Measurements from ENCODE around the gene TPST1. TPM values are rescaled to one million over a fixed set of nuclear protein-coding genes. Genes with fewer than 3 reads are reported as not detected.

Gene TPST1
- total RNA-seq, 1 donor from 2014 or later = 1.8 TPM

GRCh38 chr7:66258409-66258808 lies 53.3 kb downstream of the TPST1 start:
- intact Hi-C loops (cut with micrococcal nuclease) = no loop called here
- H3K4me1 Mint-ChIP-seq (ENCODE audit: low read depth) = no peaks in the 10 kb centered on the region
- no peak for DNase-seq (ENCODE audit: low spot score)
- H3K27ac Mint-ChIP-seq = no peak overlapping the region
- no peaks in the 10 kb centered on the region for H3K36me3 Mint-ChIP-seq (ENCODE audit: low read depth)
- no peak overlapping the region for H3K4me3 Mint-ChIP-seq
- peaks cover 3% of the 10 kb centered on the region for H3K27me3 Mint-ChIP-seq (ENCODE audit: insufficient read depth)
- peaks cover 1% of the 10 kb centered on the region for H3K9me3 Mint-ChIP-seq

DNA sequence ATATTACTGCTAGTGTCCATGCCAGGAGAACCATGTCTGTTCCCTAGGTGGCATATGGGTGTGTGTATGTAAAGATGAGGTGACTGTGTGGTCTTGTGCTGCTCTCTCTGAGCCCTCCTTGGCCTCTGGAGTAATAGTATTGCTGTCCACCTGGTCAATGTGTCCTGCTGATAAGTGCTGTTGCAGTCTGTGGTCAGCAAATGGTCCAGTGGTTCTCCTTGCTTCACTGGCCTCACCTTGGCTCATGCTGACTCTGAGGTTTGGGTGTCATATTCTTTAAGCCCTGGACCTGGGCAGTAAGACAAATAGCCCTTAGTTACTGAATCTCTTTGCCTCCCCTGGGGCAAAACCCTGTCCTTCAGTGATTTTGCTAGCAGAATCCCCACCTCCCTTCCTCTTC lies 56.8 kb downstream of the TPST1 start:
- no peak for DNase-seq (ENCODE audit: low spot score)
- no peak overlapping the region for H3K27ac Mint-ChIP-seq
- H3K27me3 Mint-ChIP-seq (ENCODE audit: insufficient read depth) = no peaks in the 10 kb centered on the region
- no peaks in the 10 kb centered on the region for H3K4me1 Mint-ChIP-seq (ENCODE audit: low read depth)
- peaks cover 31% of the 10 kb centered on the region for H3K9me3 Mint-ChIP-seq
- H3K36me3 Mint-ChIP-seq (ENCODE audit: low read depth) = no peaks in the 10 kb centered on the region
- intact Hi-C loops (cut with micrococcal nuclease) = no loop called here
- H3K4me3 Mint-ChIP-seq = no peak overlapping the region

DNA sequence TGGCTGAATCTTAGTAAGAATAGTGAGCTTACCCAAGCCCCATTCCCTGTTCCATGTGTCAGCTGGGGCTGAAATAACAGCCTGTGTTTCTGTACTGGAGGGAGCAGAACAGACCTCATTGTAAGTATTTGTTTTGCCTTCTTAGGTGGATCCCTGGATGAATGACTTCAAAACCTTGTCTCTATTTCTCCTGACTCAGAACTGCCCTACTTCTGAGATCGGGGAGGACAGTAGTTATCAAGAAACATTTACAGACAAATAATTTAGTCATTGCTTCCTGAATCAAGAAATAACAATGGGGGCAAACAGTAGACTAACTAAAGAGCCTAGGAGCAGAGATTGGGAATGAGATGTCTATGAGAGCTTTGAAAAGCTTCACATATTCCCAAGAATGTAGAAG lies 58.8 kb downstream of the TPST1 start:
- Mint-ChIP-seq H3K27ac (no peak overlapping the region), H3K27me3 (ENCODE audit: insufficient read depth) (peaks cover 2% of the 10 kb centered on the region), H3K4me1 (ENCODE audit: low read depth) (no peaks in the 10 kb centered on the region), H3K36me3 (ENCODE audit: low read depth) (no peaks in the 10 kb centered on the region), H3K9me3 (peaks cover 35% of the 10 kb centered on the region), H3K4me3 (no peak overlapping the region)
- no peak for DNase-seq (ENCODE audit: low spot score)
- intact Hi-C loops (cut with micrococcal nuclease) = no loop called here

DNA sequence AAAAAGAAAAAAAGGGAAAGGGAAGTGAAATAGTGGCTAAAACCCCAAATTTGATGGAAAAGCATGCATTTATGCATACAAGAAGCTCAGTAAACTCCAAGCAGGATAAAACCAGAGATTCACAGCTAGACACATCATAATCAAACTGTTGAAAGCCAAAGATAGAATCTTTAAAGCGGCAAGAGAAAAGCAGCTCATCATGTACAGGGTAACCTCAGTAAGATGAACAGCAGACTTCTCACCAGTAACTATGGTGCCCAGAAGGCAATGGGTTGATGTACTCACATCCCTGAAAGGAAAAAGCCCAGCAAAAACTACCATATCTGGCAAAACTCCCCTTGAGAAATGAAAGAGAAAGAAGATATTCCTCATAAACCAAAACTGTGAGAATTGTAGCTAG lies 60.4 kb downstream of the TPST1 start:
- H3K27me3 Mint-ChIP-seq (ENCODE audit: insufficient read depth) = peaks cover 5% of the 10 kb centered on the region

DNA sequence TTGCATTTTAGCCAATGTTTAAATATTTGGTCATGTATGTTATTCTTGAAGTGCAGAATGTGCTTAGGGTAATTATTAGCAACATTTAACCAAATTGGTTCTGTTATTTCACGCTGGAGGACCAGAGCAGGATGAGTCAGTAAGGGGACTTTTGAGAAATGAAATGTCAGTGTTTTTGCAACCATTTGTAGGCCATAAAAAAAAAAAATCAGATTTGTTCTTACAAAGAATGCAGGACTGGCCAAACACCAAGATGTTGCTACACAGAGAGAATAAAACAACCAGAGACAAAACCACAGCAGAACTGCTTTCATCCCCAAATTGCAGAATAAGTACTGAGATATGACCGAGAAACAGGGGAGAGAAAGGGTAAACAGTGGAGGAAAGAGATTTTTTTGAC lies 62.1 kb downstream of the TPST1 start:
- intact Hi-C loops (cut with micrococcal nuclease) = no loop called here
- no peaks in the 10 kb centered on the region for H3K4me1 Mint-ChIP-seq (ENCODE audit: low read depth)
- peaks cover 5% of the 10 kb centered on the region for H3K27me3 Mint-ChIP-seq (ENCODE audit: insufficient read depth)
- H3K4me3 Mint-ChIP-seq = no peak overlapping the region
- no peak overlapping the region for H3K27ac Mint-ChIP-seq
- no peaks in the 10 kb centered on the region for H3K36me3 Mint-ChIP-seq (ENCODE audit: low read depth)
- H3K9me3 Mint-ChIP-seq = peaks cover 35% of the 10 kb centered on the region
- DNase-seq (ENCODE audit: low spot score) = no peak

More for the DNA sequence above, 60.4 kb downstream of the TPST1 start:
- DNase-seq (ENCODE audit: low spot score) = no peak
- H3K4me3 Mint-ChIP-seq = no peak overlapping the region
- no peaks in the 10 kb centered on the region for H3K4me1 Mint-ChIP-seq (ENCODE audit: low read depth)
- no peak overlapping the region for H3K27ac Mint-ChIP-seq
- H3K9me3 Mint-ChIP-seq = peaks cover 35% of the 10 kb centered on the region
- H3K36me3 Mint-ChIP-seq (ENCODE audit: low read depth) = no peaks in the 10 kb centered on the region
- intact Hi-C loops (cut with micrococcal nuclease) = no loop called here

DNA sequence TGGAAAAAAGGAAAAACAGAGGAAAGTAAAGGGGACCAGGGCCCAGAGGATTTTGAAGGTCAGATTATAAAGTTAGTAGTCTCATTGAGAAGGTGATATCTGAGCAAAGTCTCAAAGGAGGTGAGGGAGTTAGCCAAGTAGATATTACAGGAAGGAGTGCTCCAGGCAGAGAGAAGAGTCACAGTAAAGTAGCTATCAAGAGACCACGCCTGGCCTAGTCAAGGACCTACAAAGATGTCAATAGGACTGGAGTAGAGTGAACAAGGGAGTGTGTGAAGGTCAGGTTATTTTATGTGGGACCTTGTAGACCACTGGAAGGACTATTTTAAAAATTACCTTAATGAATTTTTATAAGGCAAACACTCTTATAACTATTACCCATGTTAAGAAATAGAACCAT lies 64.8 kb downstream of the TPST1 start:
- Mint-ChIP-seq H3K9me3 (peaks cover 24% of the 10 kb centered on the region), H3K27ac (no peak overlapping the region), H3K36me3 (ENCODE audit: low read depth) (no peaks in the 10 kb centered on the region), H3K27me3 (ENCODE audit: insufficient read depth) (peaks cover 5% of the 10 kb centered on the region), H3K4me3 (no peak overlapping the region), H3K4me1 (ENCODE audit: low read depth) (no peaks in the 10 kb centered on the region)
- intact Hi-C loops (cut with micrococcal nuclease) = no loop called here
- DNase-seq (ENCODE audit: low spot score) = no peak

GRCh38 chr7:66272321-66272720 lies 67.2 kb downstream of the TPST1 start:
- Mint-ChIP-seq H3K4me1 (ENCODE audit: low read depth) (no peaks in the 10 kb centered on the region), H3K27ac (no peak overlapping the region), H3K4me3 (no peak overlapping the region), H3K27me3 (ENCODE audit: insufficient read depth) (peaks cover 5% of the 10 kb centered on the region), H3K36me3 (ENCODE audit: low read depth) (no peaks in the 10 kb centered on the region), H3K9me3 (peaks cover under 1% of the 10 kb centered on the region)
- no peak for DNase-seq (ENCODE audit: low spot score)
- intact Hi-C loops (cut with micrococcal nuclease) = no loop called here

DNA sequence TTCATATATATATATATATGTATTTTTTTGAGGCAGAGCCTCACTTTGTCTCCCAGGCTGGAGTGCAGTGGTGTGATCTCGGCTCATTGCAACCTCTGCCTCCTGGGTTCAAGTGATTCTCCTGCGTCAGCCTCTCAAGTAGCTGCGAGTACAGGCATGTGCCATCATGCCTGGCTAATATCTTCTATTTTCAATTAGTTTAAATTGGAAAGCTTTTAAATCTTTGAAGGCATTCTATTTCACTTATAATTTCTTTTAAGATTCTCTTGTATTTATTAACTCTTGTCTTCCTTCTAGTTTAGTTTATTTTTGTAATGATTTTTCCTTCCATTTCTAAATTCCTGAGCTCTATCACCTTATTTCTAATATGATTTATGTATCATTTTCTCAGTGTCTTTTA lies 71.2 kb downstream of the TPST1 start:
- no peak for DNase-seq (ENCODE audit: low spot score)

DNA sequence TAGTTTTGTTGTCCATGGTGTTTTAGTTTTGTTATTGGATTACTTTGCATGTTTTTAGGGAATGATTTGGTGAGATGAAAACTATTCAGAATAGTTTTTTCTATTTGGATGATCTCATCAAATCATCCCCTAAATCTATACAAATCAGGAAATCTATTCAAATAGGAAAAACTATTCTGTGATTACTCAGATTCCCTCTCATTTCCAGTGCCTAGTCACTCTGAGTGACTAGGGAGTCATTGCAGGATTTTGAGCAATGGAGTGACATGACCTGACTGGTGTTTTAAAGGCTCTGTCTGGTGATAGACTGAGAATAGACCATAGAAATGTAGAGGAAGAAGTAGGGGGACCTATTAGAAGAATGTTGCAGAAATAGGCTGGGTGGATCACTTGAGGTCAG lies 72.4 kb downstream of the TPST1 start:
- H3K27ac Mint-ChIP-seq = no peak overlapping the region
- H3K4me1 Mint-ChIP-seq (ENCODE audit: low read depth) = no peaks in the 10 kb centered on the region
- DNase-seq (ENCODE audit: low spot score) = no peak
- H3K4me3 Mint-ChIP-seq = no peak overlapping the region
- H3K9me3 Mint-ChIP-seq = no peaks in the 10 kb centered on the region
- no peaks in the 10 kb centered on the region for H3K36me3 Mint-ChIP-seq (ENCODE audit: low read depth)
- H3K27me3 Mint-ChIP-seq (ENCODE audit: insufficient read depth) = no peaks in the 10 kb centered on the region
- intact Hi-C loops (cut with micrococcal nuclease) = no loop called here

More for the DNA sequence above, 71.2 kb downstream of the TPST1 start:
- Mint-ChIP-seq H3K4me3 (no peak overlapping the region), H3K27me3 (ENCODE audit: insufficient read depth) (no peaks in the 10 kb centered on the region), H3K9me3 (no peaks in the 10 kb centered on the region), H3K4me1 (ENCODE audit: low read depth) (no peaks in the 10 kb centered on the region), H3K27ac (no peak overlapping the region), H3K36me3 (ENCODE audit: low read depth) (no peaks in the 10 kb centered on the region)
- intact Hi-C loops (cut with micrococcal nuclease) = no loop called here

GRCh38 chr7:66279912-66280311 lies 74.8 kb downstream of the TPST1 start:
- intact Hi-C loops (cut with micrococcal nuclease) = no loop called here
- H3K4me3 Mint-ChIP-seq = no peak overlapping the region
- H3K27ac Mint-ChIP-seq = no peak overlapping the region
- DNase-seq (ENCODE audit: low spot score) = no peak
- no peaks in the 10 kb centered on the region for H3K9me3 Mint-ChIP-seq
- no peaks in the 10 kb centered on the region for H3K27me3 Mint-ChIP-seq (ENCODE audit: insufficient read depth)
- H3K4me1 Mint-ChIP-seq (ENCODE audit: low read depth) = no peaks in the 10 kb centered on the region
- no peaks in the 10 kb centered on the region for H3K36me3 Mint-ChIP-seq (ENCODE audit: low read depth)

DNA sequence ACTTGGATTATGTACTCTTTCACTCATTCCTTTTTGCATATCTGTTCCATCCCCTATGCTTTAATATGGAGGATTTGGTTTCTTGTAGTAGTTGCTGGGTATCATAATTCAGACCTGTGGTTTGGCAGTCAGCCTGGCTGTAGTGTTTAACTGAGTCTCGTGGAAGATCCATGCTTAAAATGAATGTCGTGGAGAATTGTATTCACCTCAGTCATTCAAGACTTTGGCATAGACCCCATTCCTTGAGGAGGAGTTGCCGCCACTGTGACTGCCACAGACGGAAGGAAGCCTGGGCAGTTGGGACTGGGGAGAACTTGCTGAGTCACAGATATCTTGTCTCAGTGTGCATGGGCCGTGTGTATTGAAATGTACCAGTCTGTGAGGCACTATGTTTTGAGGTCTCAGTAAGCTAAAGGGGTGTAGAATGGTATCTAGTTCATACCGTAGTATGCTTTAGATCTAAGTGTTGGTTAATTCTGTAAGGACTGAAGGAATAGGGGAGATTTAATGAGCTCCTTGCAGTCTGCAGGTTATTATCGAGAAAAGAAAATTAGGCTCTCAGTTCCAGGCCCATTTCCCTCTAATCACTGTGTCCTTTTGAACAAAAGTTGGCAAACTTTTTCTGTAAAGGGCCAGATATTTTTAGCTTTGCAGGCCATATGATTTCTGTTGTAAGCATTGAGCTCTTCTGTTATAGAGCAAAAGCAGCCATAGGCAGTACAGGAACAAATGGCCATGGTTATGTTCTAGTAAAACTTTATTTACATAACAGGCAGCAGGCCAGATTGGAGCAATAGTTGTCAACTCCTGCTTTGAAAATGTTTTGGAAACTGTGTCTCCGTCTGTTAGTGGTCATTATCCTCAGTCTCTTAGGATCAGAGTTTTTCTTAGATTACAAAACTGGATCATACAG lies 76.8 kb downstream of the TPST1 start:
- no peaks in the 10 kb centered on the region for H3K36me3 Mint-ChIP-seq (ENCODE audit: low read depth)
- H3K4me1 Mint-ChIP-seq (ENCODE audit: low read depth) = no peaks in the 10 kb centered on the region
- intact Hi-C loops (cut with micrococcal nuclease) = no loop called here
- no peaks in the 10 kb centered on the region for H3K27me3 Mint-ChIP-seq (ENCODE audit: insufficient read depth)
- no peaks in the 10 kb centered on the region for H3K9me3 Mint-ChIP-seq
- H3K27ac Mint-ChIP-seq = no peak overlapping the region
- H3K4me3 Mint-ChIP-seq = no peak overlapping the region
- DNase-seq (ENCODE audit: low spot score) = no peak

- no peaks in the 10 kb centered on the region for H3K36me3 Mint-ChIP-seq (ENCODE audit: low read depth)
- intact Hi-C loops (cut with micrococcal nuclease) = no loop called here
- no peak overlapping the region for H3K27ac Mint-ChIP-seq
- no peaks in the 10 kb centered on the region for H3K4me1 Mint-ChIP-seq (ENCODE audit: low read depth)
- no peak for DNase-seq (ENCODE audit: low spot score)
- no peaks in the 10 kb centered on the region for H3K27me3 Mint-ChIP-seq (ENCODE audit: insufficient read depth)
- H3K4me3 Mint-ChIP-seq = no peak overlapping the region
- no peaks in the 10 kb centered on the region for H3K9me3 Mint-ChIP-seq
These were observed 77.4 kb downstream of the TPST1 start for GRCh38 chr7:66282591-66282935.

GRCh38 chr7:66283003-66283920 lies 78.1 kb downstream of the TPST1 start:
- no peaks in the 10 kb centered on the region for H3K36me3 Mint-ChIP-seq (ENCODE audit: low read depth)
- no peaks in the 10 kb centered on the region for H3K9me3 Mint-ChIP-seq
- no peaks in the 10 kb centered on the region for H3K27me3 Mint-ChIP-seq (ENCODE audit: insufficient read depth)
- H3K4me3 Mint-ChIP-seq = no peak overlapping the region
- DNase-seq (ENCODE audit: low spot score) = no peak
- H3K4me1 Mint-ChIP-seq (ENCODE audit: low read depth) = no peaks in the 10 kb centered on the region
- intact Hi-C loops (cut with micrococcal nuclease) = no loop called here
- H3K27ac Mint-ChIP-seq = no peak overlapping the region
